HEK293 (cell line): ENCODE results near the gene MYO1D.

Experiments used
- EGR2 ChIP-seq: fragments of 450-650 bp; formaldehyde crosslinking; IDR thresholded peaks from 2 replicates; pipeline ENCODE4 v1.5.1; 2016; ENCODE audit warnings: low read depth, missing biosample characterization, missing genetic modification characterization
- ZBTB7A ChIP-seq: fragments of 450-650 bp; formaldehyde crosslinking; IDR thresholded peaks from 2 replicates; pipeline ENCODE4 v1.5.1; 2016; ENCODE audit warnings: low read depth, missing biosample characterization, missing genetic modification characterization
- ZNF18 ChIP-seq: fragments of 450-650 bp; formaldehyde crosslinking; IDR thresholded peaks from 2 replicates; pipeline ENCODE4 v1.5.1; 2016; ENCODE audit warnings: missing biosample characterization, missing genetic modification characterization
- ZNF202 ChIP-seq: fragments of 450-650 bp; formaldehyde crosslinking; IDR thresholded peaks from 2 replicates; pipeline ENCODE4 v1.5.1; 2016; ENCODE audit warnings: missing biosample characterization, missing genetic modification characterization, borderline replicate concordance
- ZNF211 ChIP-seq: fragments of 450-650 bp; formaldehyde crosslinking; IDR thresholded peaks from 2 replicates; pipeline ENCODE4 v1.5.1; 2016; ENCODE audit warnings: low read depth, missing biosample characterization, missing genetic modification characterization
- ZNF23 ChIP-seq: fragments of 450-650 bp; formaldehyde crosslinking; IDR thresholded peaks from 2 replicates; pipeline ENCODE4 v1.5.1; 2016; ENCODE audit warnings: missing biosample characterization, missing genetic modification characterization, borderline replicate concordance
- ZNF24 ChIP-seq: fragments of 450-650 bp; formaldehyde crosslinking; IDR thresholded peaks from 2 replicates; pipeline ENCODE4 v1.5.1; 2016; ENCODE audit warnings: missing biosample characterization, missing genetic modification characterization
- ZNF335 ChIP-seq: fragments of 450-650 bp; formaldehyde crosslinking; conservative IDR thresholded peaks from 2 replicates; pipeline ENCODE4 v1.5.1; 2016; ENCODE audit warnings: missing biosample characterization, missing genetic modification characterization
- ZNF76 ChIP-seq: fragments of 450-650 bp; formaldehyde crosslinking; IDR thresholded peaks from 2 replicates; pipeline ENCODE4; 2016; ENCODE audit warnings: low read depth, missing biosample characterization, missing genetic modification characterization, borderline replicate concordance
- ZNF791 ChIP-seq: fragments of 450-650 bp; formaldehyde crosslinking; IDR thresholded peaks from 2 replicates; pipeline ENCODE4 v1.5.1; 2016; ENCODE audit warnings: missing biosample characterization, missing genetic modification characterization
- TF ChIP-seq, protein P1 (sequence below): fragments of 450-650 bp; formaldehyde crosslinking; IDR thresholded peaks from 2 replicates; pipeline ENCODE4 v1.5.1; 2016; ENCODE audit warnings: missing biosample characterization, missing genetic modification characterization
- TF ChIP-seq, protein P2 (sequence below): fragments of 450-650 bp; formaldehyde crosslinking; conservative IDR thresholded peaks from 2 replicates; pipeline ENCODE4 v1.5.1; 2016; ENCODE audit warnings: low read depth, missing biosample characterization, missing genetic modification characterization
- TF ChIP-seq, protein P3 (sequence below): fragments of 450-650 bp; formaldehyde crosslinking; IDR thresholded peaks from 2 replicates; pipeline ENCODE4 v1.5.1; 2016; ENCODE audit warnings: missing biosample characterization, missing genetic modification characterization

DNA sequence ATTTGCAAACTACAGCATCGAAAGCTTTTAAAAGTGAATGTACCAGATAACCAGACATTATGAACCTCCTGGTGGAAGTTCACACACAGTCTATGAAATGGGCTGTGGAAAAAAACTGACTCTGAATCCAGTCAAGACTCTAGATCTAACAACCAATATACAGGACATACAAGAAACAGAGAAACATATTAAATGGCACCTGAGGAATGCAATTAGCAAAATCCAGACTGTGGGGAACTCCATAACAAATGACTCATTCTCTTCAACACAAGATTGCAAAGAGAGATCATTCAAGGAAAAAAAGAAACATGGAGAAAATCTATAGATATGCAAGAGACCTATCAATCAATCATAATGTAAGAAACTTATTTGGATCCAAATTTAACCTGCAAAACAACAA is 119.0 kb downstream of the MYO1D start:
- TF ChIP-seq ZBTB7A (tag by site-specific recombination) (no peak), ZNF23 (tag by site-specific recombination) (no peak), ZNF211 (tag by site-specific recombination) (no peak), ZNF335 (tag by site-specific recombination) (no peak), ZNF24 (no peak), ZNF202 (tag by site-specific recombination) (no peak), ZNF18 (no peak), ZNF76 (tag by site-specific recombination) (no peak), ZNF791 (tag by site-specific recombination) (no peak), EGR2 (tag by site-specific recombination) (no peak)
- TF ChIP-seq, protein P1, sequence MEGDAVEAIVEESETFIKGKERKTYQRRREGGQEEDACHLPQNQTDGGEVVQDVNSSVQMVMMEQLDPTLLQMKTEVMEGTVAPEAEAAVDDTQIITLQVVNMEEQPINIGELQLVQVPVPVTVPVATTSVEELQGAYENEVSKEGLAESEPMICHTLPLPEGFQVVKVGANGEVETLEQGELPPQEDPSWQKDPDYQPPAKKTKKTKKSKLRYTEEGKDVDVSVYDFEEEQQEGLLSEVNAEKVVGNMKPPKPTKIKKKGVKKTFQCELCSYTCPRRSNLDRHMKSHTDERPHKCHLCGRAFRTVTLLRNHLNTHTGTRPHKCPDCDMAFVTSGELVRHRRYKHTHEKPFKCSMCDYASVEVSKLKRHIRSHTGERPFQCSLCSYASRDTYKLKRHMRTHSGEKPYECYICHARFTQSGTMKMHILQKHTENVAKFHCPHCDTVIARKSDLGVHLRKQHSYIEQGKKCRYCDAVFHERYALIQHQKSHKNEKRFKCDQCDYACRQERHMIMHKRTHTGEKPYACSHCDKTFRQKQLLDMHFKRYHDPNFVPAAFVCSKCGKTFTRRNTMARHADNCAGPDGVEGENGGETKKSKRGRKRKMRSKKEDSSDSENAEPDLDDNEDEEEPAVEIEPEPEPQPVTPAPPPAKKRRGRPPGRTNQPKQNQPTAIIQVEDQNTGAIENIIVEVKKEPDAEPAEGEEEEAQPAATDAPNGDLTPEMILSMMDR (tag by site-specific recombination): no peak
- TF ChIP-seq, protein P2, sequence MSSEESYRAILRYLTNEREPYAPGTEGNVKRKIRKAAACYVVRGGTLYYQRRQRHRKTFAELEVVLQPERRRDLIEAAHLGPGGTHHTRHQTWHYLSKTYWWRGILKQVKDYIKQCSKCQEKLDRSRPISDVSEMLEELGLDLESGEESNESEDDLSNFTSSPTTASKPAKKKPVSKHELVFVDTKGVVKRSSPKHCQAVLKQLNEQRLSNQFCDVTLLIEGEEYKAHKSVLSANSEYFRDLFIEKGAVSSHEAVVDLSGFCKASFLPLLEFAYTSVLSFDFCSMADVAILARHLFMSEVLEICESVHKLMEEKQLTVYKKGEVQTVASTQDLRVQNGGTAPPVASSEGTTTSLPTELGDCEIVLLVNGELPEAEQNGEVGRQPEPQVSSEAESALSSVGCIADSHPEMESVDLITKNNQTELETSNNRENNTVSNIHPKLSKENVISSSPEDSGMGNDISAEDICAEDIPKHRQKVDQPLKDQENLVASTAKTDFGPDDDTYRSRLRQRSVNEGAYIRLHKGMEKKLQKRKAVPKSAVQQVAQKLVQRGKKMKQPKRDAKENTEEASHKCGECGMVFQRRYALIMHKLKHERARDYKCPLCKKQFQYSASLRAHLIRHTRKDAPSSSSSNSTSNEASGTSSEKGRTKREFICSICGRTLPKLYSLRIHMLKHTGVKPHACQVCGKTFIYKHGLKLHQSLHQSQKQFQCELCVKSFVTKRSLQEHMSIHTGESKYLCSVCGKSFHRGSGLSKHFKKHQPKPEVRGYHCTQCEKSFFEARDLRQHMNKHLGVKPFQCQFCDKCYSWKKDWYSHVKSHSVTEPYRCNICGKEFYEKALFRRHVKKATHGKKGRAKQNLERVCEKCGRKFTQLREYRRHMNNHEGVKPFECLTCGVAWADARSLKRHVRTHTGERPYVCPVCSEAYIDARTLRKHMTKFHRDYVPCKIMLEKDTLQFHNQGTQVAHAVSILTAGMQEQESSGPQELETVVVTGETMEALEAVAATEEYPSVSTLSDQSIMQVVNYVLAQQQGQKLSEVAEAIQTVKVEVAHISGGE (tag by site-specific recombination): no peak
- TF ChIP-seq, protein P3, sequence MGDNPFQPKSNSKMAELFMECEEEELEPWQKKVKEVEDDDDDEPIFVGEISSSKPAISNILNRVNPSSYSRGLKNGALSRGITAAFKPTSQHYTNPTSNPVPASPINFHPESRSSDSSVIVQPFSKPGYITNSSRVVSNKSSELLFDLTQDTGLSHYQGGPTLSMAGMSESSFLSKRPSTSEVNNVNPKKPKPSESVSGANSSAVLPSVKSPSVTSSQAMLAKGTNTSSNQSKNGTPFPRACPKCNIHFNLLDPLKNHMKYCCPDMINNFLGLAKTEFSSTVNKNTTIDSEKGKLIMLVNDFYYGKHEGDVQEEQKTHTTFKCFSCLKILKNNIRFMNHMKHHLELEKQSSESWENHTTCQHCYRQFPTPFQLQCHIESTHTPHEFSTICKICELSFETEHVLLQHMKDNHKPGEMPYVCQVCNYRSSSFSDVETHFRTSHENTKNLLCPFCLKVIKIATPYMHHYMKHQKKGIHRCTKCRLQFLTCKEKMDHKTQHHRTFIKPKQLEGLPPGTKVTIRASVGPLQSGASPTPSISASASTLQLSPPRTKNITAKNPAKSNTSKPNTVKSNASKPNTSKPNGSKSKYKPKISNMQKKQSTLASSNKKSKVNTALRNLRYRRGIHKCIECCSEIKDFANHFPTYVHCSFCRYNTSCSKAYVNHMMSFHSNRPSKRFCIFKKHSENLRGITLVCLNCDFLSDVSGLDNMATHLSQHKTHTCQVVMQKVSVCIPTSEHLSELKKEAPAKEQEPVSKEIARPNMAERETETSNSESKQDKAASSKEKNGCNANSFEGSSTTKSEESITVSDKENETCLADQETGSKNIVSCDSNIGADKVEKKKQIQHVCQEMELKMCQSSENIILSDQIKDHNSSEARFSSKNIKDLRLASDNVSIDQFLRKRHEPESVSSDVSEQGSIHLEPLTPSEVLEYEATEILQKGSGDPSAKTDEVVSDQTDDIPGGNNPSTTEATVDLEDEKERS (tag by site-specific recombination): no peak
